Astrocyte of the spinal cord (primary cell): ENCODE measurements around the gene MST1.

Experiments used
- DNase-seq: peaks from one replicate; pipeline ENCODE4 v3.0.0; 2011; ENCODE audit warnings: low read depth, low spot score
- H3K4me3 ChIP-seq: 2 replicates; pipeline ENCODE4 v1.5.1; 2011; ENCODE audit warnings: low read depth, mild to moderate bottlenecking, low read length, moderate library complexity
- CTCF ChIP-seq: IDR thresholded peaks from 2 replicates; pipeline ENCODE4 v1.5.1; 2012; ENCODE audit warnings: low read depth, mild to moderate bottlenecking, low read length, inconsistent platforms
- in situ Hi-C: cut with HindIII; loops from 2 replicates; pipeline ENCODE4 v1.10.0; 2017; ENCODE audit warnings: low sequenced_read_pairs

MST1 gene

GRCh38 chr3:49707113-49707480 is 17.8 kb upstream of the MST1 start:
- TF ChIP-seq CTCF: no peak
- peak; percentile 26 for DNase-seq
- no peak overlapping the region for H3K4me3 ChIP-seq
- in situ Hi-C loops: no loop called here

GRCh38 chr3:49706456-49707112 is 17.3 kb upstream of the MST1 start:
- TF ChIP-seq CTCF: no peak
- H3K4me3 ChIP-seq: no peak overlapping the region
- in situ Hi-C loops: no loop called here
- no peak for DNase-seq

GRCh38 chr3:49705390-49705960 is 16.2 kb upstream of the MST1 start:
- in situ Hi-C loops: no loop called here
- H3K4me3 ChIP-seq: no peak overlapping the region
- DNase-seq: no peak
- no peak for TF ChIP-seq CTCF

GRCh38 chr3:49704629-49705028 is 15.4 kb upstream of the MST1 start:
- in situ Hi-C loops: no loop called here
- TF ChIP-seq CTCF: no peak
- no peak overlapping the region for H3K4me3 ChIP-seq
- DNase-seq: no peak

- DNase-seq: no peak
- in situ Hi-C loops: no loop called here
- no peak overlapping the region for H3K4me3 ChIP-seq
- TF ChIP-seq CTCF: no peak
Measured at GRCh38 chr3:49703956-49704355, 14.7 kb upstream of the MST1 start.

- no peak overlapping the region for H3K4me3 ChIP-seq
- in situ Hi-C loops: no loop called here
- peak; percentile 92 for TF ChIP-seq CTCF
- peak; percentile 53 for DNase-seq
Measured at GRCh38 chr3:49703443-49703927, 14.2 kb upstream of the MST1 start.
